HG02938 (cell line): ENCODE results near the gene SCN3A.

ENCODE experiments used
- ATAC-seq: cut with Tn5 transposase; IDR thresholded peaks from one replicate; pipeline ENCODE4 v1.9.1; 2021; ENCODE audit warnings: mild to moderate bottlenecking, moderate library complexity; ENCODE audit not compliant: unreplicated experiment

Gene SCN3A

GRCh38 chr2:165114346-165114939 lies 89.4 kb downstream of the SCN3A start:
- no peak for ATAC-seq

- no peak for ATAC-seq
Observed at GRCh38 chr2:165113414-165113813, 90.4 kb downstream of the SCN3A start.

GRCh38 chr2:165112789-165113188 lies 91.1 kb downstream of the SCN3A start:
- no peak for ATAC-seq

- no peak for ATAC-seq
Observed at GRCh38 chr2:165112133-165112573, 91.7 kb downstream of the SCN3A start.

GRCh38 chr2:165110394-165110793 lies 93.5 kb downstream of the SCN3A start:
- no peak for ATAC-seq

GRCh38 chr2:165109915-165110314 lies 93.9 kb downstream of the SCN3A start:
- ATAC-seq, result no peak

GRCh38 chr2:165105926-165106325 lies 97.9 kb downstream of the SCN3A start:
- ATAC-seq, result no peak

GRCh38 chr2:165087933-165088901 lies 115.6 kb downstream of the SCN3A start:
- no peak for ATAC-seq

GRCh38 chr2:165086337-165086736 lies 117.5 kb downstream of the SCN3A start:
- no peak for ATAC-seq

- no peak for ATAC-seq
Observed at GRCh38 chr2:165083326-165083725, 120.5 kb downstream of the SCN3A start.

GRCh38 chr2:165082479-165082878 lies 121.4 kb downstream of the SCN3A start:
- ATAC-seq, result no peak

GRCh38 chr2:165081276-165081675 lies 122.6 kb downstream of the SCN3A start:
- no peak for ATAC-seq

GRCh38 chr2:165079432-165079831 lies 124.4 kb downstream of the SCN3A start:
- ATAC-seq, result no peak

- ATAC-seq, result no peak
Observed at GRCh38 chr2:165078913-165079312, 124.9 kb downstream of the SCN3A start.

- ATAC-seq, result no peak
Observed at GRCh38 chr2:165074884-165075283, 129.0 kb downstream of the SCN3A start.

GRCh38 chr2:165074323-165074722 lies 129.5 kb downstream of the SCN3A start:
- no peak for ATAC-seq

GRCh38 chr2:165070076-165070475 lies 133.8 kb downstream of the SCN3A start:
- ATAC-seq, result no peak

GRCh38 chr2:165069151-165069550 lies 134.7 kb downstream of the SCN3A start:
- no peak for ATAC-seq

- ATAC-seq, result no peak
Observed at GRCh38 chr2:165068487-165068757, 135.4 kb downstream of the SCN3A start.

- no peak for ATAC-seq
Observed at GRCh38 chr2:165067643-165068486, 136.0 kb downstream of the SCN3A start.

GRCh38 chr2:165064743-165065142 lies 139.1 kb downstream of the SCN3A start:
- ATAC-seq, result no peak
